Measurements from ENCODE around the gene SLC12A9. TPM values are rescaled to one million over a fixed set of nuclear protein-coding genes. Genes with fewer than 3 reads are reported as not detected.
"Not testable (repeated sequence)": the region's sequence is repeated elsewhere in the genome, so short reads cannot be mapped to it uniquely, and the experiment has no call there.

The SLC12A9 gene
- total RNA-seq, 1 donor from 2014 or later = 52.4 TPM

- intact Hi-C loops (cut with micrococcal nuclease) = loop anchor here (1.0 kb wide), 1 partner anchor 71 kb away; no protein-coding TSS in a partner anchor
Measured at GRCh38 chr7:100894860-100895700, 42.6 kb downstream of the SLC12A9 start.

- intact Hi-C loops (cut with micrococcal nuclease) = loop anchor here (1.0 kb wide), 1 partner anchor 71 kb away; no protein-coding TSS in a partner anchor
Measured at GRCh38 chr7:100895701-100895955, 43.1 kb downstream of the SLC12A9 start, which contains the start of gene ACHE. Gene ACHE (minus strand): TSS chr7:100895888. CDS start chr7:100894232, 1,656 bp downstream.

GRCh38 chr7:100895956-100896731, 43.6 kb downstream of the SLC12A9 start:
- intact Hi-C loops (cut with micrococcal nuclease) = loop anchor here (1.0 kb wide), 1 partner anchor 70 kb away; no protein-coding TSS in a partner anchor

- intact Hi-C loops (cut with micrococcal nuclease) = loop anchor here (1.0 kb wide), 2 partner anchors 162 to 180 kb away; no protein-coding TSS in a partner anchor
Measured at GRCh38 chr7:100896732-100897608, 44.5 kb downstream of the SLC12A9 start.

- intact Hi-C loops (cut with micrococcal nuclease) = loop anchor here (1.0 kb wide), 2 partner anchors 161 to 179 kb away; no protein-coding TSS in a partner anchor
Measured at GRCh38 chr7:100897772-100898454, 45.4 kb downstream of the SLC12A9 start.

- intact Hi-C loops (cut with micrococcal nuclease) = no loop called here
Measured at GRCh38 chr7:100899432-100899831, 46.9 kb downstream of the SLC12A9 start.

GRCh38 chr7:100900978-100901377, 48.5 kb downstream of the SLC12A9 start:
- intact Hi-C loops (cut with micrococcal nuclease) = no loop called here

- intact Hi-C loops (cut with micrococcal nuclease) = no loop called here
Measured at GRCh38 chr7:100901921-100902332, 49.4 kb downstream of the SLC12A9 start.

GRCh38 chr7:100902638-100903037, 50.1 kb downstream of the SLC12A9 start:
- intact Hi-C loops (cut with micrococcal nuclease) = no loop called here

- intact Hi-C loops (cut with micrococcal nuclease) = no loop called here
Measured at GRCh38 chr7:100908512-100908911, 56.0 kb downstream of the SLC12A9 start.

GRCh38 chr7:100910443-100910842, 57.9 kb downstream of the SLC12A9 start:
- intact Hi-C loops (cut with micrococcal nuclease) = not testable (repeated sequence)

GRCh38 chr7:100911484-100911883, 59.0 kb downstream of the SLC12A9 start:
- intact Hi-C loops (cut with micrococcal nuclease) = no loop called here

- intact Hi-C loops (cut with micrococcal nuclease) = no loop called here
Measured at GRCh38 chr7:100914208-100914878, 61.8 kb downstream of the SLC12A9 start.

- intact Hi-C loops (cut with micrococcal nuclease) = no loop called here
Measured at GRCh38 chr7:100914879-100915447, 62.5 kb downstream of the SLC12A9 start.

Other genes starting within 250 kb of the SLC12A9 start
- gene MOSPD3, start 240.2 kb upstream of the SLC12A9 start, total RNA-seq = 44.0 and 44.4 TPM in 2 replicates
- 9.8 and 10.9 TPM in 2 replicates for gene TFR2, start 211.2 kb upstream of the SLC12A9 start, total RNA-seq
- gene ACTL6B, start 196.3 kb upstream of the SLC12A9 start, total RNA-seq = not detected in 2 replicates
- 228 and 230 TPM in 2 replicates for gene GNB2, start 179.0 kb upstream of the SLC12A9 start, total RNA-seq
- gene GIGYF1, start 158.5 kb upstream of the SLC12A9 start, total RNA-seq = 47.1 and 54.5 TPM in 2 replicates
- 42.5 TPM in 2 replicates for gene POP7, start 146.6 kb upstream of the SLC12A9 start, total RNA-seq
- gene EPO, start 132.2 kb upstream of the SLC12A9 start, total RNA-seq = not detected in 2 replicates
- not detected in 2 replicates for gene ZAN, start 119.1 kb upstream of the SLC12A9 start, total RNA-seq
- gene EPHB4, start 25.2 kb upstream of the SLC12A9 start, total RNA-seq = 1.0 TPM in 2 replicates
- gene TRIP6, start 14.7 kb downstream of the SLC12A9 start, total RNA-seq = 26.3 and 28.4 TPM in 2 replicates
- 229 and 233 TPM in 2 replicates for gene SRRT, start 22.4 kb downstream of the SLC12A9 start, total RNA-seq
- gene UFSP1, start 37.0 kb downstream of the SLC12A9 start, total RNA-seq = 3.3 and 3.7 TPM in 2 replicates
- gene ACHE, start 43.2 kb downstream of the SLC12A9 start, total RNA-seq = 0.17 and 0.42 TPM in 2 replicates
- gene MUC3A, start 96.8 kb downstream of the SLC12A9 start, total RNA-seq = not detected in 2 replicates
- not detected in 2 replicates for gene MUC12, start 116.9 kb downstream of the SLC12A9 start, total RNA-seq
- gene MUC17, start 167.4 kb downstream of the SLC12A9 start, total RNA-seq = not detected in 2 replicates
- gene TRIM56, start 232.8 kb downstream of the SLC12A9 start, total RNA-seq = 63.4 and 73.7 TPM in 2 replicates

Data from T-helper 1 cell treated with Interleukin-12 subunit alpha and Interleukin-12 subunit beta and Interleukin-4 antibody, amounts not matched to agents 30 ng/mL and 1 ng/mL, for 36 hours (primary cell).